Nephron (organoid): ENCODE results near the gene GPR152.

Experiments used
- H3K27ac Mint-ChIP-seq, 3 experiments: 2 replicates each; pipeline ENCODE4 v1.8.0; 2020; ENCODE audit warnings: mixed read lengths in 3 of 3, mild to moderate bottlenecking in 2 of 3, moderate library complexity in 1 of 3
- H3K27me3 Mint-ChIP-seq: 2 replicates; pipeline ENCODE4 v1.8.0; 2021; ENCODE audit warnings: low read depth, mild to moderate bottlenecking, moderate library complexity, mixed read lengths
- H3K36me3 Mint-ChIP-seq: 2 replicates; pipeline ENCODE4 v1.8.0; 2020; ENCODE audit warnings: low read depth, mixed read lengths
- H3K4me1 Mint-ChIP-seq: 2 replicates; pipeline ENCODE4 v1.8.0; 2020; ENCODE audit warnings: mixed read lengths
- H3K4me3 Mint-ChIP-seq, 3 experiments: 2 replicates each; pipeline ENCODE4 v1.8.0; 2020; ENCODE audit warnings: mild to moderate bottlenecking in 3 of 3, mixed read lengths in 3 of 3, moderate library complexity in 2 of 3
- H3K9me3 Mint-ChIP-seq: 2 replicates; pipeline ENCODE4 v1.8.0; 2020; ENCODE audit warnings: mixed read lengths
- TF ChIP-seq, protein P1 (sequence below), 3 experiments: fragments of 200-600 bp; sonication (generic); IDR thresholded peaks; one replicate each; pipeline ENCODE4 v1.5.0; 2021; ENCODE audit warnings: antibody characterized with exemption in 3 of 3; ENCODE audit not compliant: unreplicated experiment in 3 of 3

GPR152 gene

GRCh38 chr11:67452141-67452952, at the start of gene GPR152:
TSS of gene GPR152 (minus strand) at chr11:67452729. CDS start at chr11:67452724, 5 bp downstream.
- no peak within 1 kb of the TSS for H3K4me3 Mint-ChIP-seq
- peaks cover 5% of the 10 kb centered on the region for H3K27me3 Mint-ChIP-seq
- no peaks in the 10 kb centered on the region for H3K9me3 Mint-ChIP-seq
- H3K27ac Mint-ChIP-seq = no peak within 1 kb of the TSS
- H3K36me3 Mint-ChIP-seq = no peaks in the 10 kb centered on the region
- H3K4me1 Mint-ChIP-seq = no peaks in the 10 kb centered on the region
- TF ChIP-seq, protein P1, sequence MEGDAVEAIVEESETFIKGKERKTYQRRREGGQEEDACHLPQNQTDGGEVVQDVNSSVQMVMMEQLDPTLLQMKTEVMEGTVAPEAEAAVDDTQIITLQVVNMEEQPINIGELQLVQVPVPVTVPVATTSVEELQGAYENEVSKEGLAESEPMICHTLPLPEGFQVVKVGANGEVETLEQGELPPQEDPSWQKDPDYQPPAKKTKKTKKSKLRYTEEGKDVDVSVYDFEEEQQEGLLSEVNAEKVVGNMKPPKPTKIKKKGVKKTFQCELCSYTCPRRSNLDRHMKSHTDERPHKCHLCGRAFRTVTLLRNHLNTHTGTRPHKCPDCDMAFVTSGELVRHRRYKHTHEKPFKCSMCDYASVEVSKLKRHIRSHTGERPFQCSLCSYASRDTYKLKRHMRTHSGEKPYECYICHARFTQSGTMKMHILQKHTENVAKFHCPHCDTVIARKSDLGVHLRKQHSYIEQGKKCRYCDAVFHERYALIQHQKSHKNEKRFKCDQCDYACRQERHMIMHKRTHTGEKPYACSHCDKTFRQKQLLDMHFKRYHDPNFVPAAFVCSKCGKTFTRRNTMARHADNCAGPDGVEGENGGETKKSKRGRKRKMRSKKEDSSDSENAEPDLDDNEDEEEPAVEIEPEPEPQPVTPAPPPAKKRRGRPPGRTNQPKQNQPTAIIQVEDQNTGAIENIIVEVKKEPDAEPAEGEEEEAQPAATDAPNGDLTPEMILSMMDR (IDR thresholded peaks at IDR 0.05; ENCODE audit: unreplicated experiment in 3 of 3) = no peak

- H3K4me3 Mint-ChIP-seq = no peak overlapping the region
- H3K27me3 Mint-ChIP-seq = peaks cover 21% of the 10 kb centered on the region
These were observed 49.3 kb upstream of the GPR152 start for GRCh38 chr11:67501854-67502253.

GRCh38 chr11:67500831-67501715, 48.5 kb upstream of the GPR152 start:
- Mint-ChIP-seq H3K4me3 (peak overlapping the region; percentile 11 to 39 (median 31)), H3K9me3 (no peaks in the 10 kb centered on the region), H3K4me1 (peaks cover 8% of the 10 kb centered on the region), H3K36me3 (peaks cover 10% of the 10 kb centered on the region), H3K27ac (no peak overlapping the region), H3K27me3 (peaks cover 18% of the 10 kb centered on the region)
- TF ChIP-seq, protein P1 (IDR thresholded peaks at IDR 0.05; ENCODE audit: unreplicated experiment in 3 of 3) = no peak

More at GRCh38 chr11:67501854-67502253, 49.3 kb upstream of the GPR152 start:
- Mint-ChIP-seq H3K27ac (no peak overlapping the region), H3K4me1 (peaks cover 16% of the 10 kb centered on the region), H3K36me3 (peaks cover 10% of the 10 kb centered on the region), H3K9me3 (no peaks in the 10 kb centered on the region)
- TF ChIP-seq, protein P1 (IDR thresholded peaks at IDR 0.05; ENCODE audit: unreplicated experiment in 3 of 3) = no peak

- no peaks in the 10 kb centered on the region for H3K9me3 Mint-ChIP-seq
- H3K27ac Mint-ChIP-seq = no peak overlapping the region
These were observed 47.9 kb upstream of the GPR152 start for GRCh38 chr11:67500484-67500821.

DNA sequence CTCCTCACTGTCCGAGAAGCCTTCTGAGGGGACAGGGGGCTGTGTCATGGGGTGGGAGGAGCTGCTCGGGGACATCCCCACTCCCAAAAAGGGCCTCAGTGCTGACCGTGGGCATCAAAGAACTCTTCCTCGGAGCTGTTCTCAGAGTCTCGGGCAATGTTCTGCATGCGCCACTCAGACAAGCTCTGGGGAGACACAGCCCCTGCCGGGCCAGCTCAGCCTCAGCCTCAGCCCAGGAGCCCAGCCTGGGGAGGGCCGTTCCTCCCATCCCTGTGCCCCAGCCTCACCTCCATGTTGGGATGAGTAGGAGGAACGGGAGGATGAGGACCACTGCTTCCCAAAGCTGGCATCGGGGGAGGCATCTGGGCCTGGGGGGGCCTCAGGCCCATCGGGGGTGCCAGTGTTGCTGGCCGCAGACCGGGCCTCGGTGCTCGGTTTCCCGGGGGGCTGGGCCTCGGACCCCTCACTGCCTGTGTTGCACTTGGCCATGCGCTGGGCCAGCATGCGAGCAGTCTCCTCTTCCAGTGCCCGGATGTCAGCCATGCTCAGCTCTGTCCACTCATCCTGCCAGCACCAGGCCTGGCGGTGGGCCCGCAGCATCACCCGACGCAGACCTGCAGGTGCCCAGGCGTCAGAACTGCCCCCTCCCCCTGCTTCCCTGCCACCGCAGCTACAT, 47.4 kb upstream of the GPR152 start:
- Mint-ChIP-seq H3K27ac (no peak overlapping the region), H3K27me3 (peaks cover 13% of the 10 kb centered on the region), H3K4me3 (no peak overlapping the region), H3K4me1 (peaks cover 7% of the 10 kb centered on the region), H3K36me3 (peaks cover 10% of the 10 kb centered on the region), H3K9me3 (no peaks in the 10 kb centered on the region)
- TF ChIP-seq, protein P1 (IDR thresholded peaks at IDR 0.05; ENCODE audit: unreplicated experiment in 3 of 3) = no peak

More at GRCh38 chr11:67500484-67500821, 47.9 kb upstream of the GPR152 start:
- Mint-ChIP-seq H3K4me3 (peak overlapping the region in 1 of 3 experiments; percentile 31), H3K36me3 (peaks cover 10% of the 10 kb centered on the region), H3K4me1 (peaks cover 7% of the 10 kb centered on the region), H3K27me3 (peaks cover 16% of the 10 kb centered on the region)
- TF ChIP-seq, protein P1 (IDR thresholded peaks at IDR 0.05; ENCODE audit: unreplicated experiment in 3 of 3) = no peak
